ENCODE measurements around the gene RPLP1. TPM values are rescaled to one million over a fixed set of nuclear protein-coding genes. Genes with fewer than 3 reads are reported as not detected.

The RPLP1 gene
- total RNA-seq, 1 experiment from 2014 or later, result 1,535 TPM

- H3K4me1 Mint-ChIP-seq (ENCODE audit: low read depth, unreplicated experiment), result peaks cover 28% of the 10 kb centered on the region
- no peaks in the 10 kb centered on the region for H3K9me3 Mint-ChIP-seq (ENCODE audit: low read depth, unreplicated experiment)
- no peak overlapping the region for H3K27ac Mint-ChIP-seq (ENCODE audit: unreplicated experiment)
- no peak for TF ChIP-seq CTCF (IDR thresholded peaks at IDR 0.05; ENCODE audit: unreplicated experiment)
- H3K36me3 Mint-ChIP-seq (ENCODE audit: insufficient read depth, unreplicated experiment), result peaks cover 14% of the 10 kb centered on the region
- intact Hi-C loops (cut with micrococcal nuclease; ENCODE audit: unreplicated experiment), result loop anchor here (5.0 kb wide), 1 partner anchor 92 kb away; no protein-coding TSS in a partner anchor
- CTCF ChIA-PET, result no interaction called here
- H3K27me3 Mint-ChIP-seq (ENCODE audit: unreplicated experiment), result peaks cover 5% of the 10 kb centered on the region
- no peak for DNase-seq
- H3K4me3 Mint-ChIP-seq (ENCODE audit: low read depth, unreplicated experiment), result no peak overlapping the region
- BruUV-seq (replicated peaks), result no TSS peak
These were observed 32.2 kb downstream of the RPLP1 start for GRCh38 chr15:69484837-69485236.

DNA sequence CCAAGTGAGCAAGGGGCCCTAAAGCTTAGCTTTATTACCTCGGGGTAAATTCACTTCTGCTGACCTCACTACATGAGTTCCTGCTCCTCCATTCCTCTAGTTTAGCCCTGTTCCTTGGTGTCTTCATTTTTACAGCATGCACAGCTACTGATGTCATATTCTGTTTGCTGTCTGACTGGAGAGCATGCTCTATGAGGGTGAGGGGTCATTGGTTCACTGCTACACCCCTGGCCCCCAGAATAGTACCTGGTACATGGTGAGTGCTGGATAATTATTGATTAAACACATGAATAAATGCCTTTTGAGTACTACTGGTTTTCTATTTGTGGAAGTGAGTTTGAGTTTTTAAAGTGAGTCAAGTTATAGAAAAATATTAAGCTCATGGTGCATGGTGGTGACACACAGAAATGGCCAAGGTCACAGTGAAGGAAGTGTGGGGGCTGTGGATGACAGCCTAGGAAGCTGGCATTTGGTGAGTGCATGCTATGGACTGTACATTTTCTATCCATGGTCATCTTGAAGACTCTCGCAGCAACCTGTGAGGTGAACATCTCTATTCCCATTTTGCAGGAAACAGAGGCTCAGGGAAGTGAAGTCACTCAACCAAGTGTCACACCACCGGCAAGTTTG lies 34.0 kb downstream of the RPLP1 start:
- intact Hi-C loops (cut with micrococcal nuclease; ENCODE audit: unreplicated experiment), result no loop called here
- Mint-ChIP-seq H3K27ac (ENCODE audit: unreplicated experiment) (no peak overlapping the region), H3K27me3 (ENCODE audit: unreplicated experiment) (peaks cover 19% of the 10 kb centered on the region), H3K4me1 (ENCODE audit: low read depth, unreplicated experiment) (peaks cover 11% of the 10 kb centered on the region), H3K36me3 (ENCODE audit: insufficient read depth, unreplicated experiment) (peaks cover 4% of the 10 kb centered on the region), H3K9me3 (ENCODE audit: low read depth, unreplicated experiment) (no peaks in the 10 kb centered on the region), H3K4me3 (ENCODE audit: low read depth, unreplicated experiment) (no peak overlapping the region)
- BruUV-seq (replicated peaks), result no TSS peak
- DNase-seq, result no peak
- CTCF ChIA-PET, result interaction anchor here (0.5 kb wide), 1 partner anchor 615 kb away, joined by 3 read pairs; no protein-coding TSS in a partner anchor
- TF ChIP-seq CTCF (IDR thresholded peaks at IDR 0.05; ENCODE audit: unreplicated experiment), result no peak

DNA sequence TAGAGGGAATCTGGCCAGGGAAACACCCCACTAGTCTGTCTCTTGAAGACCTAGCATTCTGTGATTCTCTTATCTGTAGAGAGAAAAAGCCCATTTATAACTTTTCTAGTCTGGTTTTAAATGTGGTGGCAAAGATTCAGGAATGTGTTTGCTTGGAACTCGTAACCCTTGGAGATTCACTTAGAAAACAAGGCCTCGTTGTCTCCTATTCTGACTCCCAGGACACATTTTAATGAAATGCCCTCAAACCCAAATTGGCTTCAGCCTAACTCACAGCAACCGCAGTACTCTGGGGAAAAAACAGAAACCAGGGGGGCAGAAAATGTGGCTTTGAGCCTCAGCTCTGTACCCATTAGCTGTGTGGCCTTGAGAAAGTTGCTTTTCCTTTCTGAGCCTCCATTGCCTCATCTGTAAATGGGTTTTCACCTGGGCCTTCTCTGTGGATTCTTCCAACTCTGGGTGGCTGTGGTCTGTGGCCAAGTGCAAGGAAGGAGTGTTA lies 36.5 kb downstream of the RPLP1 start:
- DNase-seq, result no peak
- peaks cover 4% of the 10 kb centered on the region for H3K36me3 Mint-ChIP-seq (ENCODE audit: insufficient read depth, unreplicated experiment)
- CTCF ChIA-PET, result no interaction called here
- no peak overlapping the region for H3K27ac Mint-ChIP-seq (ENCODE audit: unreplicated experiment)
- no TSS peak for BruUV-seq (replicated peaks)
- H3K9me3 Mint-ChIP-seq (ENCODE audit: low read depth, unreplicated experiment), result no peaks in the 10 kb centered on the region
- no peaks in the 10 kb centered on the region for H3K4me1 Mint-ChIP-seq (ENCODE audit: low read depth, unreplicated experiment)
- peaks cover 19% of the 10 kb centered on the region for H3K27me3 Mint-ChIP-seq (ENCODE audit: unreplicated experiment)
- H3K4me3 Mint-ChIP-seq (ENCODE audit: low read depth, unreplicated experiment), result no peak overlapping the region
- TF ChIP-seq CTCF (IDR thresholded peaks at IDR 0.05; ENCODE audit: unreplicated experiment), result no peak
- intact Hi-C loops (cut with micrococcal nuclease; ENCODE audit: unreplicated experiment), result no loop called here

DNA sequence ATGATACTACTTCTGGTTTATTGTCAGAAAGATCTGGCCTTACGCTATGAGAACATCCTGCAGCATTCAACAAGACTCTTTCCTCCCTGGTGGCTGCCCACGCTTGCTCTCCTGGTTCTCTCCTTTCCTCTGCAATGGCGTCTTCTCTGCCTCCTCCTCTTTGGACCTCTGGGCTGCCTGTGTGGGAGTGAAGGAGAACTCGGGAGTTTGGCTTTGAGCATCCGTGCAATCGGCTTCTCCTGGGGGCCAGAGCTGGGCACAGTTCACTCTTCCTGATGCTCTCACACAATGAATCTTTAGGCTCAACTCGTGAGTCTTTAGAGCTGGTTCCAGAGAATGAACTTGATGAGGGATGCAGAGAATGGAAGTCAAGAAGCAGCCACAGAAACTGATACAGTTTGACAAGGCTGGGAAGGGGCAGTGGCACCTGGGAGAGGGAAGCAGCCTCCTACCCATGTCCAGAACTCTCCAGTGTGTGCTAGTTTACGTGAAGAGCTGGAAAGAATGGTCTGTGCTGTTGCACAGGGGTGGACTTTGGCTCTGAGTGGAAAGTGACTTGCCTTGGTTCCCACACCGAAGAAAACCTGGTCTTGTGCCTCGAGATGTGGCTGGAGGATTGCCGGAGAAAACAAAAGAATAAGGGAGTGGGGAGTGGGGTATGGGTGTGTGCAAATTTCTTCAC lies 37.9 kb downstream of the RPLP1 start:
- no peak overlapping the region for H3K4me3 Mint-ChIP-seq (ENCODE audit: low read depth, unreplicated experiment)
- no TSS peak for BruUV-seq (replicated peaks)
- no peak for TF ChIP-seq CTCF (IDR thresholded peaks at IDR 0.05; ENCODE audit: unreplicated experiment)
- DNase-seq, result no peak
- H3K27me3 Mint-ChIP-seq (ENCODE audit: unreplicated experiment), result peaks cover 19% of the 10 kb centered on the region
- no peaks in the 10 kb centered on the region for H3K36me3 Mint-ChIP-seq (ENCODE audit: insufficient read depth, unreplicated experiment)
- H3K4me1 Mint-ChIP-seq (ENCODE audit: low read depth, unreplicated experiment), result no peaks in the 10 kb centered on the region
- no peak overlapping the region for H3K27ac Mint-ChIP-seq (ENCODE audit: unreplicated experiment)
- no peaks in the 10 kb centered on the region for H3K9me3 Mint-ChIP-seq (ENCODE audit: low read depth, unreplicated experiment)
- CTCF ChIA-PET, result interaction anchor here (0.8 kb wide), 1 partner anchor 10 kb away, joined by 4 read pairs; no protein-coding TSS in a partner anchor
- intact Hi-C loops (cut with micrococcal nuclease; ENCODE audit: unreplicated experiment), result no loop called here
